ENCODE results near the gene NOTO. TPM values are rescaled to one million over a fixed set of nuclear protein-coding genes. Genes with fewer than 3 reads are reported as not detected.
"Not testable (repeated sequence)": the region's sequence is repeated elsewhere in the genome, so short reads cannot be mapped to it uniquely, and the experiment has no call there.

The NOTO gene
- total and polyA plus RNA-seq, 2 donors (not counting 1 experiment from before 2014, with no cell fraction given) = not detected

- H3K4me1 ChIP-seq (ENCODE audit: control insufficient read depth in 2 of 2, insufficient read depth in 2 of 2, low read length in 2 of 2) = not testable (repeated sequence)
These were observed 34.0 kb upstream of the NOTO start for GRCh38 chr2:73168348-73168747.

GRCh38 chr2:73170341-73170740, 32.0 kb upstream of the NOTO start:
- H3K27me3 Mint-ChIP-seq = peaks cover 23% of the 10 kb centered on the region
- POLR2A ChIA-PET; H3K4me3 Mint-ChIP-seq; H3K9me3 ChIP-seq (ENCODE audit: control extremely low read depth in 1 of 3, control insufficient read depth in 2 of 3, insufficient read depth in 1 of 3, low read length in 2 of 3); H3K9ac ChIP-seq (ENCODE audit: low read length); CTCF ChIA-PET; H3K4me2 ChIP-seq (replicated peaks; ENCODE audit: low read depth, low read length, poor library complexity, severe bottlenecking); H3K4me3 ChIP-seq (ENCODE audit: control extremely low read depth in 1 of 5, extremely low read depth in 1 of 5, insufficient read depth in 1 of 5, low read depth in 2 of 5, low read length in 4 of 5); DNase-seq; H3K9me3 Mint-ChIP-seq (ENCODE audit: insufficient read depth); H3K4me1 ChIP-seq (ENCODE audit: control insufficient read depth in 2 of 2, insufficient read depth in 2 of 2, low read length in 2 of 2); H3K36me3 ChIP-seq (replicated peaks in 1 of 2; ENCODE audit: control extremely low read depth in 1 of 2, control insufficient read depth in 1 of 2, extremely low read depth in 1 of 2, insufficient read depth in 2 of 2, low read length in 1 of 2); H2AFZ ChIP-seq (ENCODE audit: insufficient read depth, low read depth, low read length, poor library complexity, severe bottlenecking); ATAC-seq (ENCODE audit: low read depth); H3K4me1 Mint-ChIP-seq; H3K79me2 ChIP-seq (ENCODE audit: control insufficient read depth, insufficient read depth, low read length); H3K27ac ChIP-seq (ENCODE audit: low read length in 2 of 2); H4K20me1 ChIP-seq (ENCODE audit: control insufficient read depth, insufficient read depth, low read length, poor library complexity, severe bottlenecking); H3K27ac Mint-ChIP-seq: not testable (repeated sequence)
- WGBS (ENCODE audit: insufficient coverage) = 90% methylated on average over 2 of the region's 7 CpGs
- H3K27me3 ChIP-seq (replicated peaks in 1 of 4; ENCODE audit: control extremely low read depth in 1 of 4, control insufficient read depth in 3 of 4, insufficient read depth in 4 of 4, low read length in 3 of 4) = peaks cover 0 to 21% (median 2%) of the 10 kb centered on the region in 4 experiments
- intact Hi-C loops (cut with micrococcal nuclease) = loop anchor here (10.0 kb wide), 2 partner anchors 396 to 1246 kb away; no protein-coding TSS in a partner anchor

More at GRCh38 chr2:73168348-73168747, 34.0 kb upstream of the NOTO start:
- H3K9me3 Mint-ChIP-seq (ENCODE audit: insufficient read depth); H3K4me2 ChIP-seq (replicated peaks; ENCODE audit: low read depth, low read length, poor library complexity, severe bottlenecking); H3K27ac ChIP-seq (ENCODE audit: low read length in 2 of 2); ATAC-seq (ENCODE audit: low read depth); H2AFZ ChIP-seq (ENCODE audit: insufficient read depth, low read depth, low read length, poor library complexity, severe bottlenecking); H3K36me3 ChIP-seq (replicated peaks in 1 of 2; ENCODE audit: control extremely low read depth in 1 of 2, control insufficient read depth in 1 of 2, extremely low read depth in 1 of 2, insufficient read depth in 2 of 2, low read length in 1 of 2); H4K20me1 ChIP-seq (ENCODE audit: control insufficient read depth, insufficient read depth, low read length, poor library complexity, severe bottlenecking); H3K79me2 ChIP-seq (ENCODE audit: control insufficient read depth, insufficient read depth, low read length); H3K27ac Mint-ChIP-seq; H3K9me3 ChIP-seq (ENCODE audit: control extremely low read depth in 1 of 3, control insufficient read depth in 2 of 3, insufficient read depth in 1 of 3, low read length in 2 of 3); intact Hi-C loops (cut with micrococcal nuclease); H3K4me3 Mint-ChIP-seq; CTCF ChIA-PET; DNase-seq; H3K4me3 ChIP-seq (ENCODE audit: control extremely low read depth in 1 of 5, extremely low read depth in 1 of 5, insufficient read depth in 1 of 5, low read depth in 2 of 5, low read length in 4 of 5); H3K9ac ChIP-seq (ENCODE audit: low read length); H3K4me1 Mint-ChIP-seq; H3K27me3 ChIP-seq (replicated peaks in 1 of 4; ENCODE audit: control extremely low read depth in 1 of 4, control insufficient read depth in 3 of 4, insufficient read depth in 4 of 4, low read length in 3 of 4); POLR2A ChIA-PET: not testable (repeated sequence)
- peaks cover 13% of the 10 kb centered on the region for H3K27me3 Mint-ChIP-seq

Data from B cell (primary cell).